Measurements from ENCODE around the gene KCTD19.
"Not testable (repeated sequence)": the region's sequence is repeated elsewhere in the genome, so short reads cannot be mapped to it uniquely, and the experiment has no call there.

KCTD19 gene

GRCh38 chr16:67326472-67327309 is at the start of gene KCTD19, which contains the start of gene LRRC36:
TSS of gene KCTD19 (minus strand) at chr16:67326741. CDS start at chr16:67326707, 34 bp downstream.
TSS of gene LRRC36 (plus strand) at chr16:67326815. CDS start at chr16:67326863, 48 bp downstream.
- DNase-seq (ENCODE audit: low read depth) = peak; percentile 42

- DNase-seq (ENCODE audit: low read depth) = not testable (repeated sequence)
Measured at GRCh38 chr16:67376012-67376411, 49.5 kb upstream of the KCTD19 start.

- no peak for DNase-seq (ENCODE audit: low read depth)
Measured at GRCh38 chr16:67372664-67373063, 46.1 kb upstream of the KCTD19 start.

GRCh38 chr16:67370661-67371060 is 44.1 kb upstream of the KCTD19 start:
- DNase-seq (ENCODE audit: low read depth) = no peak

GRCh38 chr16:67364600-67365235 is 38.2 kb upstream of the KCTD19 start:
- no peak for DNase-seq (ENCODE audit: low read depth)

GRCh38 chr16:67361038-67361437 is 34.5 kb upstream of the KCTD19 start:
- no peak for DNase-seq (ENCODE audit: low read depth)

GRCh38 chr16:67359540-67360269 is 33.2 kb upstream of the KCTD19 start:
- DNase-seq (ENCODE audit: low read depth) = not testable (repeated sequence)

- DNase-seq (ENCODE audit: low read depth) = no peak
Measured at GRCh38 chr16:67357561-67357960, 31.0 kb upstream of the KCTD19 start.

- no peak for DNase-seq (ENCODE audit: low read depth)
Measured at GRCh38 chr16:67356396-67356795, 29.9 kb upstream of the KCTD19 start.

GRCh38 chr16:67352463-67352862 is 25.9 kb upstream of the KCTD19 start:
- not testable (repeated sequence) for DNase-seq (ENCODE audit: low read depth)

- DNase-seq (ENCODE audit: low read depth) = no peak
Measured at GRCh38 chr16:67350324-67350723, 23.8 kb upstream of the KCTD19 start.

- DNase-seq (ENCODE audit: low read depth) = no peak
Measured at GRCh38 chr16:67349172-67349571, 22.6 kb upstream of the KCTD19 start.

GRCh38 chr16:67346341-67346740 is 19.8 kb upstream of the KCTD19 start:
- no peak for DNase-seq (ENCODE audit: low read depth)

GRCh38 chr16:67345401-67345800 is 18.9 kb upstream of the KCTD19 start:
- no peak for DNase-seq (ENCODE audit: low read depth)

- DNase-seq (ENCODE audit: low read depth) = no peak
Measured at GRCh38 chr16:67342616-67343015, 16.1 kb upstream of the KCTD19 start.

GRCh38 chr16:67341250-67341649 is 14.7 kb upstream of the KCTD19 start:
- no peak for DNase-seq (ENCODE audit: low read depth)

GRCh38 chr16:67339453-67339852 is 12.9 kb upstream of the KCTD19 start:
- DNase-seq (ENCODE audit: low read depth) = no peak

- DNase-seq (ENCODE audit: low read depth) = no peak
Measured at GRCh38 chr16:67336648-67337047, 10.1 kb upstream of the KCTD19 start.

- no peak for DNase-seq (ENCODE audit: low read depth)
Measured at GRCh38 chr16:67336116-67336515, 9.6 kb upstream of the KCTD19 start.

GRCh38 chr16:67333315-67333714 is 6.8 kb upstream of the KCTD19 start:
- DNase-seq (ENCODE audit: low read depth) = no peak

- DNase-seq (ENCODE audit: low read depth) = no peak
Measured at GRCh38 chr16:67329901-67330300, 3.4 kb upstream of the KCTD19 start.

- DNase-seq (ENCODE audit: low read depth) = no peak
Measured at GRCh38 chr16:67327743-67328142, 1.2 kb upstream of the KCTD19 start.

GRCh38 chr16:67326115-67326471 is 448 bp downstream of the KCTD19 start:
- no peak for DNase-seq (ENCODE audit: low read depth)

Data from stimulated activated CD8-positive, alpha-beta memory T cell treated with anti-CD3 and anti-CD28 coated beads, Interleukin-15, amount 100 ng/mL, for 24 hours (primary cell).